Ovary (tissue), 9 donors: ENCODE measurements around the gene DGAT2L6. TPM values are rescaled to one million over a fixed set of nuclear protein-coding genes. Genes with fewer than 3 reads are reported as not detected.

ENCODE experiments used
- DNase-seq, 5 donors: peaks; one replicate each; pipeline ENCODE4 v3.0.0-alpha.2; 2019 to 2020
- H3K27ac ChIP-seq, 2 donors: fragments of 200-600 bp; one replicate each; pipeline versions ENCODE4 v1.5.1 to v1.8.0; 2019 to 2022
- H3K27me3 ChIP-seq: fragments of 200-600 bp; one replicate; pipeline ENCODE4 v1.8.0; 2022
- H3K36me3 ChIP-seq: fragments of 200-600 bp; sonication (generic); one replicate; pipeline ENCODE4 v1.5.1; 2019
- H3K4me1 ChIP-seq: one replicate; pipeline ENCODE4 v1.8.1; 2013; ENCODE audit warnings: mild to moderate bottlenecking, moderate library complexity; ENCODE audit not compliant: insufficient read depth
- H3K4me3 ChIP-seq: fragments of 200-600 bp; sonication (generic); one replicate; pipeline ENCODE4 v1.5.1; 2017
- H3K9me3 ChIP-seq, 2 donors: fragments of 200-600 bp in 1 of 2; sonication (generic) in 1 of 2; one replicate each; pipeline versions ENCODE4 v1.5.1 to v1.8.1; 2013 to 2019; ENCODE audit warnings: mild to moderate bottlenecking in 1 of 2, moderate library complexity in 1 of 2
- EP300 ChIP-seq: sonication (generic); formaldehyde crosslinking; IDR thresholded peaks from one replicate; pipeline ENCODE4 v1.6.1; 2017; ENCODE audit warnings: antibody characterized with exemption
- POLR2A ChIP-seq: fragments of 450-650 bp; IDR thresholded peaks from one replicate; pipeline ENCODE4 v1.6.1; 2017; ENCODE audit warnings: antibody characterized with exemption, mild to moderate bottlenecking, moderate library complexity
- WGBS, 3 donors: extraction: QIAGEN DNeasy Blood & Tissue Kit in 1 of 3; methylation state at CpG; one replicate each; pipeline versions ENCODE4 v1.1.5 to v1.1.7; 2013 to 2017; 5-methylcytosine and 5-hydroxymethylcytosine counted together
- intact Hi-C, 4 donors: fragments of 100-400 bp; cut with DNase I; formaldehyde crosslinking; loops; one replicate each; pipeline versions ENCODE4 v1.11.0 to v1.15.1; 2022 to 2023
- polyA plus RNA-seq, 2 donors: library from polyadenylated mRNA; stranded (reverse); fragments of 200-250 nt in 1 of 2; fragments of 350-450 nt in 1 of 2; fragmentation: Illumina TruSeq in 1 of 2; extraction: RNeasy Lipid Tissue Mini Kit (QIAGEN cat#74804) in 1 of 2; gene quantifications; one replicate each; pipeline ENCODE4 v1.2.3, GENCODE V29; 2013 to 2014
- small RNA-seq: library from RNA; depleted of rRNA; stranded (forward); fragments of <200 nt; gene quantifications from one replicate; pipeline ENCODE3, GENCODE V24; 2016
- total RNA-seq, 7 donors: library from RNA; depleted of rRNA in 2 of 7; stranded (reverse); fragments of >200 nt in 2 of 7; fragmentation: NEBNext Ultra II Directional in 3 of 7; extraction: Animal tissue kit (Norgen Biotek cat#: 25700) in 3 of 7; gene quantifications; one replicate each; pipeline versions ENCODE4 v1.1.0 to v1.2.4, GENCODE V29; 2016 to 2023
- TF ChIP-seq, protein P1 (sequence below), 3 donors: fragments of 450-650 bp in 2 of 3; fragments of 200-600 bp in 1 of 3; IDR thresholded peaks; one replicate each; pipeline versions ENCODE4 v1.5.1 to v1.8.0; 2016 to 2022; ENCODE audit warnings: antibody characterized with exemption in 3 of 3, mild to moderate bottlenecking in 1 of 3
- donor health status: DM: no; HTN: no; CAD: no; lungs with moderate emphysema.
- donor health status: DM: no; HTN: no; CAD: no.
- donor health status: Bipolar disorder and iron deficiency.
- donor health status: DM: yes; HTN: yes; CAD: no.
- donor health status: DM: no; HTN: no; CAD: no.
- donor health status: DM: yes; HTN: yes; CAD: no.

DGAT2L6 gene
- total and polyA plus RNA-seq, 9 donors, result not detected

DNA sequence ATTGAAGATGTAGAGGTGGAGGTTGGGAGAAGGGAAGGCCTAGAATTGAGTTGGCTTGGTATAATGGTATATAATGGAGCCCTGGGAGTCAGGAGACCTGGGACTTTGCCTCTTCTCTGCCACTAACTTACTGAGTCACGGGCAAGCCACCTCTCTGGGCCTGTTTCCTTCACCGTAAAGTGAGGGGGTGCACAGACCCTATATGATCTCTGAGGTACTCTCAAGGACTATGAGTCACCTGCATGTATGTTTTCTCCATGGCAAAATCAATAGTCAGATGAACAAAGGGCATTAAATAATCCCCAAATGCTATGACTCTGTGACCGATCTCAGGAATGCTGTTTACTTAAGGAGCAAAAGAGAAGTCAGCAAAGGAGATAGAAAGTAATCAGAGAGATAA, 77.6 kb downstream of the DGAT2L6 start:
- no peaks in the 10 kb centered on the region for H3K27me3 ChIP-seq
- no peaks in the 10 kb centered on the region for H3K4me1 ChIP-seq
- WGBS, 3 donors, result 80 to 85% (median 84%) methylated on average over 3 of the region's 3 CpGs

More for the DNA sequence above, 77.6 kb downstream of the DGAT2L6 start:
- intact Hi-C loops, result no loop called here
- no peak for DNase-seq
- TF ChIP-seq, protein P1, sequence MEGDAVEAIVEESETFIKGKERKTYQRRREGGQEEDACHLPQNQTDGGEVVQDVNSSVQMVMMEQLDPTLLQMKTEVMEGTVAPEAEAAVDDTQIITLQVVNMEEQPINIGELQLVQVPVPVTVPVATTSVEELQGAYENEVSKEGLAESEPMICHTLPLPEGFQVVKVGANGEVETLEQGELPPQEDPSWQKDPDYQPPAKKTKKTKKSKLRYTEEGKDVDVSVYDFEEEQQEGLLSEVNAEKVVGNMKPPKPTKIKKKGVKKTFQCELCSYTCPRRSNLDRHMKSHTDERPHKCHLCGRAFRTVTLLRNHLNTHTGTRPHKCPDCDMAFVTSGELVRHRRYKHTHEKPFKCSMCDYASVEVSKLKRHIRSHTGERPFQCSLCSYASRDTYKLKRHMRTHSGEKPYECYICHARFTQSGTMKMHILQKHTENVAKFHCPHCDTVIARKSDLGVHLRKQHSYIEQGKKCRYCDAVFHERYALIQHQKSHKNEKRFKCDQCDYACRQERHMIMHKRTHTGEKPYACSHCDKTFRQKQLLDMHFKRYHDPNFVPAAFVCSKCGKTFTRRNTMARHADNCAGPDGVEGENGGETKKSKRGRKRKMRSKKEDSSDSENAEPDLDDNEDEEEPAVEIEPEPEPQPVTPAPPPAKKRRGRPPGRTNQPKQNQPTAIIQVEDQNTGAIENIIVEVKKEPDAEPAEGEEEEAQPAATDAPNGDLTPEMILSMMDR (IDR thresholded peaks at IDR 0.05), result no peak
- TF ChIP-seq EP300 (no peak), POLR2A (no peak)
- Histone ChIP-seq H3K4me3 (no peak overlapping the region), H3K36me3 (no peaks in the 10 kb centered on the region), H3K27ac (no peak overlapping the region), H3K9me3 (no peaks in the 10 kb centered on the region)

Small RNA genes within 50 kb of the gene (small RNA-seq; reads per million reads assigned to genes)
- not detected for gene RNA5SP507

Other genes starting within 250 kb of the DGAT2L6 start
- not detected for gene AWAT2, start 127.5 kb upstream of the DGAT2L6 start, total RNA-seq
- under 1 TPM in 1 of 2 donors, not detected in 1; 0.10 TPM for gene AWAT2, start 127.5 kb upstream of the DGAT2L6 start, polyA plus RNA-seq
- gene OTUD6A, start 115.0 kb upstream of the DGAT2L6 start, total RNA-seq, result not detected
- gene OTUD6A, start 115.0 kb upstream of the DGAT2L6 start, polyA plus RNA-seq, result not detected
- gene IGBP1, start 44.0 kb upstream of the DGAT2L6 start, total RNA-seq, result 100 to 1,000 TPM in 2 of 7 donors, 10 to 100 TPM in 5; 63.3 to 121 (median 95.7) TPM
- 100 to 1,000 TPM; 142 to 181 TPM for gene IGBP1, start 44.0 kb upstream of the DGAT2L6 start, polyA plus RNA-seq
- gene AWAT1, start 57.2 kb downstream of the DGAT2L6 start, total RNA-seq, result not detected
- gene AWAT1, start 57.2 kb downstream of the DGAT2L6 start, polyA plus RNA-seq, result not detected
- under 1 TPM in 3 of 7 donors, not detected in 4; 0.45 to 0.57 (median 0.48) TPM for gene P2RY4, start 82.7 kb downstream of the DGAT2L6 start, total RNA-seq
- gene P2RY4, start 82.7 kb downstream of the DGAT2L6 start, polyA plus RNA-seq, result under 1 TPM in 1 of 2 donors, not detected in 1; 0.10 TPM
- not detected for gene ARR3, start 90.9 kb downstream of the DGAT2L6 start, total RNA-seq
- not detected for gene ARR3, start 90.9 kb downstream of the DGAT2L6 start, polyA plus RNA-seq
- gene RAB41, start 104.7 kb downstream of the DGAT2L6 start, total RNA-seq, result not detected
- not detected for gene RAB41, start 104.7 kb downstream of the DGAT2L6 start, polyA plus RNA-seq
- gene PDZD11, start 112.4 kb downstream of the DGAT2L6 start, total RNA-seq, result 10 to 100 TPM in 6 of 7 donors, 1 to 10 TPM in 1; 9.4 to 29.5 (median 25.1) TPM
- 10 to 100 TPM; 29.2 to 93.4 TPM for gene PDZD11, start 112.4 kb downstream of the DGAT2L6 start, polyA plus RNA-seq
- under 1 TPM; 0.10 to 0.57 (median 0.15) TPM for gene KIF4A, start 112.6 kb downstream of the DGAT2L6 start, total RNA-seq
- gene KIF4A, start 112.6 kb downstream of the DGAT2L6 start, polyA plus RNA-seq, result under 1 TPM; 0.23 to 0.90 TPM
- not detected for gene GDPD2, start 245.8 kb downstream of the DGAT2L6 start, total RNA-seq
- not detected for gene GDPD2, start 245.8 kb downstream of the DGAT2L6 start, polyA plus RNA-seq